ENCODE results near the gene SH2D2A. TPM values are rescaled to one million over a fixed set of nuclear protein-coding genes. Genes with fewer than 3 reads are reported as not detected.
A peak's percentile ranks its signal among the peaks of the same experiment; 100 is the strongest.

The SH2D2A gene
- total and polyA plus RNA-seq, 2 of the 4 experiments (the other 2 are of a cell fraction) = not detected

- Histone ChIP-seq H2BK5ac (ENCODE audit: low read depth, low read length, poor library complexity, severe bottlenecking) (no peak overlapping the region), H4K20me1 (ENCODE audit: insufficient read depth, low read length) (peaks cover 4% of the 10 kb centered on the region; the same call in 1 of the 2 replicates), H3K4me3 (ENCODE audit: insufficient read depth, low read depth, low read length) (no peak overlapping the region), H3K4me2 (ENCODE audit: low read depth, low read length) (no peak overlapping the region), H3K18ac (ENCODE audit: low read depth, low read length) (no peak overlapping the region), H3K9ac (ENCODE audit: low read depth, low read length) (no peak overlapping the region), H2AFZ (replicated peaks; ENCODE audit: low read length, poor library complexity) (peak overlapping the region; percentile 51), H2BK15ac (ENCODE audit: low read depth, low read length) (no peak overlapping the region), H2AK9ac (replicated peaks; ENCODE audit: low read depth, low read length, poor library complexity) (peak overlapping the region; percentile 16), H4K91ac (ENCODE audit: insufficient read depth, low read depth, low read length) (no peak overlapping the region), H3K27me3 (ENCODE audit: control insufficient read depth, insufficient read depth, low read length) (peaks cover 76% of the 10 kb centered on the region), H4K5ac (ENCODE audit: low read depth, low read length) (no peak overlapping the region), H3K4ac (ENCODE audit: low read depth, low read length) (no peak overlapping the region), H3K14ac (replicated peaks; ENCODE audit: low read depth, low read length) (no peak overlapping the region), H3K27ac (ENCODE audit: insufficient read depth, low read length) (no peak overlapping the region), H2BK120ac (ENCODE audit: low read depth, low read length) (no peak overlapping the region), H3K56ac (ENCODE audit: extremely low read depth, insufficient read depth, low read length) (no peak overlapping the region), H3K23ac (ENCODE audit: low read depth, low read length) (no peak overlapping the region), H3K9me3 (ENCODE audit: control insufficient read depth, insufficient read depth, low read length) (no peaks in the 10 kb centered on the region; the same call in 1 of the 2 replicates), H3K4me1 (ENCODE audit: control insufficient read depth, insufficient read depth, low read length) (peaks cover 3% of the 10 kb centered on the region; the same call in 1 of the 2 replicates), H2AK5ac (ENCODE audit: low read depth, low read length) (no peak overlapping the region), H3K79me1 (ENCODE audit: low read depth in 1 of 2, low read length in 2 of 2) (no peaks in the 10 kb centered on the region), H4K8ac (ENCODE audit: low read depth in 2 of 2, low read length in 2 of 2) (no peak overlapping the region), H3K36me3 (ENCODE audit: control insufficient read depth, insufficient read depth, low read length) (no peaks in the 10 kb centered on the region), H3K9me1 (ENCODE audit: insufficient read depth, low read length) (no peaks in the 10 kb centered on the region), H2BK20ac (ENCODE audit: low read depth, low read length) (no peak overlapping the region)
- ATAC-seq (ENCODE audit: low read depth) (no peak; the same call in 1 of the 2 replicates), DNase-seq (no peak)
- 70% methylated on average over 4 of the region's 17 CpGs; no CpG with 5 or more reads in 1 of the 2 experiments for WGBS, 2 experiments (ENCODE audit: extremely low coverage in 2 of 2, insufficient read length in 1 of 2)
- in situ Hi-C loops (cut with MboI; ENCODE audit: low sequenced_read_pairs) = no loop called here
- BruUV-seq (replicated peaks) = no TSS peak
- TF ChIP-seq FOS (IDR thresholded peaks at IDR 0.05; ENCODE audit: low read depth, low read length) (no peak), CTCF (conservative IDR thresholded peaks at IDR 0.05; ENCODE audit: low read depth, low read length) (no peak), RCOR1 (IDR thresholded peaks at IDR 0.05; ENCODE audit: insufficient replicate concordance, low read length) (no peak), MAFK (IDR thresholded peaks at IDR 0.05; ENCODE audit: low read depth, low read length) (no peak), ELK1 (IDR thresholded peaks at IDR 0.05; ENCODE audit: borderline replicate concordance, low read depth, low read length) (no peak), RAD21 (IDR thresholded peaks at IDR 0.05; ENCODE audit: low read length) (no peak), POLR2A (IDR thresholded peaks at IDR 0.05; ENCODE audit: low read depth, low read length) (no peak), BHLHE40 (IDR thresholded peaks at IDR 0.05; ENCODE audit: low read depth, low read length) (no peak), MAZ (IDR thresholded peaks at IDR 0.05; ENCODE audit: borderline replicate concordance, low read depth, low read length) (no peak), MXI1 (IDR thresholded peaks at IDR 0.05; ENCODE audit: borderline replicate concordance, low read depth, low read length) (no peak), USF2 (IDR thresholded peaks at IDR 0.05; ENCODE audit: low read depth, low read length) (no peak), RFX5 (IDR thresholded peaks at IDR 0.05; ENCODE audit: low read depth, low read length) (no peak), CEBPB (IDR thresholded peaks at IDR 0.05; ENCODE audit: low read depth, low read length) (no peak)
- POLR2A ChIA-PET (ENCODE audit: unreplicated experiment) = no interaction called here
- CTCF ChIA-PET = no interaction called here
- intact Hi-C loops (cut with micrococcal nuclease) = no loop called here
- dilution Hi-C loops (cut with HindIII; ENCODE audit: low sequenced_read_pairs, unreplicated experiment) = no loop called here
Measured at GRCh38 chr1:156851779-156852417, 35.2 kb upstream of the SH2D2A start.
